ENCODE data around the gene SPP1. TPM values are rescaled to one million over a fixed set of nuclear protein-coding genes. Genes with fewer than 3 reads are reported as not detected.
"Not testable (repeated sequence)": the region's sequence is repeated elsewhere in the genome, so short reads cannot be mapped to it uniquely, and the experiment has no call there.

Gene SPP1
- total RNA-seq (2014; rRNA removed; shearing (Covaris generic)): 0.38 and 0.87 TPM in 2 replicates

DNA sequence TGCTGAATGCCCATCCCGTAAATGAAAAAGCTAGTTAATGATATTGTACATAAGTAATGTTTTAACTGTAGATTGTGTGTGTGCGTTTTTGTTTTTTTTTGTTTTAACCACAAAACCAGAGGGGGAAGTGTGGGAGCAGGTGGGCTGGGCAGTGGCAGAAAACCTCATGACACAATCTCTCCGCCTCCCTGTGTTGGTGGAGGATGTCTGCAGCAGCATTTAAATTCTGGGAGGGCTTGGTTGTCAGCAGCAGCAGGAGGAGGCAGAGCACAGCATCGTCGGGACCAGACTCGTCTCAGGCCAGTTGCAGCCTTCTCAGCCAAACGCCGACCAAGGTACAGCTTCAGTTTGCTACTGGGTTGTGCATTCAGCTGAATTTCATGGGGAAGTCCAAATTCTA, at the start of gene SPP1:
Gene SPP1, plus strand, starts transcription at position 249 of the 400 bp plus-strand sequence. CDS start 1,182 bp downstream, outside the sequence.
- Histone ChIP-seq H3K27ac (no peak within 1 kb of the TSS), H3K36me3 (no peaks in the 10 kb centered on the region), H3K4me3 (no peak within 1 kb of the TSS), H3K27me3 (0 out of 2 replicates have a peak, but pooled peaks cover 2% of the 10 kb centered on the region), H3K9me3 (replicated peaks) (no peaks in the 10 kb centered on the region), H3K4me1 (peaks cover 10% of the 10 kb centered on the region; the same call in 1 of the 2 replicates)
- peak; percentile 67 to 81 for DNase-seq

DNA sequence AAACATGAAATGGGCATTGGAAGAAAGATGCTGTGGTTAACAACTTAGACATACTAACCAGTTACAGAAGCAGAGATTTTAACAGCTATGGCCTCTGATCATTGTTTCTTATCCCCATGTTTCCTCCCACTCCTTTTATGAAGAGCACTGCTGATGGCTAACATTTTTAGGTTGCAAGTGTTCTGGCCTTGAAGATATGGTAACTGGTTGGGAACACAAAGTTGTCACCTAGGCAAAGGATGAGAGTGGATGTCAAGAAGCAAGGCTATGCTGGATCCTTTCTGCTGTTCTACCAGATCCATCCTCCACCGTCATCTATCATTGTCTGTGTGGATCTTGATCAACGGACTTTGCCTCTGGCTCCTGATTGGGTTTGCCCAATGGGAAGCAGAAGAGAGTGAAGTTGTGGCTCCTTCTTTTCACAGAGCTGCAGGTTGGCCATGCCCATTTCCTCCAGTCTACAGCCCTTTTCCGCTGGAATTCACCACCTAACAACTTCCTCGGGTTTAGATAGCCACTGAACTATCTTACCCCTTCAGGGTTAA, 48.9 kb upstream of the SPP1 start:
- H3K4me1 ChIP-seq: no peaks in the 10 kb centered on the region
- H3K27ac ChIP-seq: no peak overlapping the region
- no peak overlapping the region for H3K4me3 ChIP-seq

DNA sequence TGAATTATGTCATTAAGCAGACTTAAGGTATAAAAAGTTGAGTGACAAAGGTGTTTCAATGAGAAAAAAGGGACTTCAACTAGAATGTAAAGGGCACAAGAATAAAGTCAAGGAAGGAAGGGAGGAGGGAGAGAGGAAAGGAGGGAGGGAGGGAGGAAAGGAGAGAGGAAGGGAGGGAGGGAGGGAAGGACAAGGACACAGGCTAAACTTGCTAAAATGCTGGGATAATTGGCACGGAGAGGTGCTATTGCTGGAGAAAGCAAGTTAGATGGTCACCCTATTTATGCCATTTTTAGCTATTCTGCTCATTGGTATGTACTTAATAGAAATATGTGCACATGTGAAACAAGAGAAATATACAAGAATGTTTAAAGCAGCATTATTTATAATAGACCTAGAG, 44.9 kb upstream of the SPP1 start:
- Histone ChIP-seq H3K27ac (no peak overlapping the region), H3K27me3 (peaks cover 5% of the 10 kb centered on the region; the same call in 1 of the 2 replicates)

More for the DNA sequence above, 48.9 kb upstream of the SPP1 start:
- Histone ChIP-seq H3K36me3 (no peaks in the 10 kb centered on the region), H3K27me3 (peaks cover under 1% of the 10 kb centered on the region; the same call in 1 of the 2 replicates), H3K9me3 (replicated peaks) (no peaks in the 10 kb centered on the region)
- DNase-seq: no peak

DNA sequence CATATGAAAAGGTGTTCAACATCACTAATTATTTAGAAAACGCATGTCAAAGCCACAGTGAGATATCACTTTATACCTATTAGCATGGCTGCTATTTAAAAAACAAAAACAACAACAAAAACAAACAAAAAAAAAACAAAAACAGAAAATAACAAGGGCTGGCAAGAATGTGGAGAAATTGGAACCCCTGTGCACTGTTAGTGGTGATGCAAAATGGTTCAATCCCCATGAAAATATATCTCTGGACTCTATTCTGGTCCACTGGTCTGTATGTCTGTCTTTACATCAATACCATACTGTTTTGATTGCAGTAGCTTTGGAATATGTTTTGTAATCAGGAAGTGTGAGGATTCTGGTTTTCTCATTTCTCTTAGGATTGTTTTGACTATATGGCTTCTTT, 43.6 kb upstream of the SPP1 start:
- no peak overlapping the region for H3K27ac ChIP-seq
- H3K4me1 ChIP-seq: no peaks in the 10 kb centered on the region
- H3K27me3 ChIP-seq: peaks cover 5% of the 10 kb centered on the region; the same call in 1 of the 2 replicates
- no peaks in the 10 kb centered on the region for H3K9me3 ChIP-seq (replicated peaks)
- no peak overlapping the region for H3K4me3 ChIP-seq
- DNase-seq: no peak
- no peaks in the 10 kb centered on the region for H3K36me3 ChIP-seq

More for the DNA sequence above, 44.9 kb upstream of the SPP1 start:
- Histone ChIP-seq H3K4me3 (no peak overlapping the region), H3K36me3 (no peaks in the 10 kb centered on the region), H3K9me3 (replicated peaks) (no peaks in the 10 kb centered on the region), H3K4me1 (no peaks in the 10 kb centered on the region)
- no peak for DNase-seq

GRCh38 chr4:87932718-87933141, 42.8 kb upstream of the SPP1 start:
- Histone ChIP-seq H3K9me3 (replicated peaks) (no peaks in the 10 kb centered on the region), H3K4me3 (no peak overlapping the region), H3K4me1 (no peaks in the 10 kb centered on the region), H3K36me3 (no peaks in the 10 kb centered on the region), H3K27ac (no peak overlapping the region), H3K27me3 (peaks cover 5% of the 10 kb centered on the region; the same call in 1 of the 2 replicates)
- no peak for DNase-seq

DNA sequence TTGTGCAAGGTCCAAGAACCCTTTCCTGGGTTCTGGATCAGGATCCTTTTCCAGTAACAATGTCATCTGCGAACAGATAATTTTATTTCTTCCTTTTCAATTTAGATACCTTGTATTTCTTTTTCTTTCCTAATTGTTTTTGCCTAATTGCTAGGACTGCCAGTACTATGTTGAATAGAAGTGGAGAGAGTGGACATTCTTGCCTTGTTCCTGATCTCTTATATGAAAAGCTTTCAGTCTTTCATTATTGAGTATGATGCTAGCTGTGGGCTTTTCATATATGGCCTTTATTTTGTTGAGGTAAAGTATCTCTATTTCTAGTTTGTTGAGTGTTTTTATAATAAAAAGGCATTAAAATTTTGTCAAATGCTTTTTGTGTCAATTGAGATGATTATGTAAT, 42.2 kb upstream of the SPP1 start:
- Histone ChIP-seq H3K27me3 (peaks cover 5% of the 10 kb centered on the region; the same call in 1 of the 2 replicates), H3K4me3 (no peak overlapping the region), H3K4me1 (no peaks in the 10 kb centered on the region), H3K9me3 (replicated peaks) (no peaks in the 10 kb centered on the region), H3K27ac (no peak overlapping the region), H3K36me3 (no peaks in the 10 kb centered on the region)
- no peak for DNase-seq

GRCh38 chr4:87934157-87934704, 41.3 kb upstream of the SPP1 start:
- Histone ChIP-seq H3K4me1 (no peaks in the 10 kb centered on the region), H3K27ac (no peak overlapping the region), H3K9me3 (replicated peaks) (no peaks in the 10 kb centered on the region), H3K36me3 (no peaks in the 10 kb centered on the region), H3K4me3 (no peak overlapping the region), H3K27me3 (peaks cover 5% of the 10 kb centered on the region; the same call in 1 of the 2 replicates)
- DNase-seq: no peak

- peaks cover 5% of the 10 kb centered on the region; the same call in 1 of the 2 replicates for H3K27me3 ChIP-seq
- no peak overlapping the region for H3K27ac ChIP-seq
- no peaks in the 10 kb centered on the region for H3K9me3 ChIP-seq (replicated peaks)
- H3K36me3 ChIP-seq: no peaks in the 10 kb centered on the region
- H3K4me3 ChIP-seq: no peak overlapping the region
- no peak for DNase-seq
- no peaks in the 10 kb centered on the region for H3K4me1 ChIP-seq
Observed at GRCh38 chr4:87934973-87935372, 40.5 kb upstream of the SPP1 start.

DNA sequence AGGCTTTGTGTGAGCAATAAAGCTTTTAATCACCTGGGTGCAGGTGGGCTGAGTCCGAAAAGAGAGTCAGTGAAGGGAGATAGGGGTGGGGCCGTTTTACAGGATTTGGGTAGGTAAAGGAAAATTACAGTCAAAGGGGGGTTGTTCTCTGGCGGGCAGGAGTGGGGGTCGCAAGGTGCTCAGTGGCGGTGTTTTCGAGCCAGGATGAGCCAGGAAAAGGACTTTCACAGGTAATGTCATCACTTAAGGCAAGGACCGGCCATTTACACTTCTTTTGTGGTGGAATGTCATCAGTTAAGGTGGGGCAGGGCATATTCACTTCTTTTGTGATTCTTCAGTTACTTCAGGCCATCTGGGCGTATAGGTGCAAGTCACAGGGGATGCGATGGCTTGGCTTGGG, 39.6 kb upstream of the SPP1 start:
- not testable (repeated sequence) for DNase-seq; H3K4me3 ChIP-seq; H3K4me1 ChIP-seq; H3K27ac ChIP-seq; H3K36me3 ChIP-seq; H3K27me3 ChIP-seq; H3K9me3 ChIP-seq (replicated peaks)

DNA sequence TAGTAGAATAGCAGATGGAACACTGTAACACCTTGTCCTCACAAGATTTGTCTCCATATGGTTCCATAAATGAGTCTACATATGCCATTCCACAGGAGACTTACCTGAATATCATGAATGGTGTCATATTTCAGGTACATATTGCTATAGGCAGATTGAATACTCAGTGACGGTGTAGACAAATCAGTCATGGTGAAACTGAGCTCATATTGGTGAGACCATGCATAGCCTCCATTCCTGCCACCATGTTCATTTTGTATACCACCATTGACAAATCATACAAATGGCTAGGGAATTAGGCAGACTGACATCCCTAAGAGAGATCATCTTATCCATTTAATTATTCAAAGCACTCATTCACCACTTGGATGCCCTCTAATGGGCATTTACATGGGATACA, 38.0 kb upstream of the SPP1 start:
- Histone ChIP-seq H3K9me3 (replicated peaks) (no peaks in the 10 kb centered on the region), H3K4me1 (no peaks in the 10 kb centered on the region), H3K27me3 (peaks cover 5% of the 10 kb centered on the region; the same call in 1 of the 2 replicates), H3K36me3 (no peaks in the 10 kb centered on the region), H3K27ac (no peak overlapping the region), H3K4me3 (no peak overlapping the region)
- DNase-seq: no peak

DNA sequence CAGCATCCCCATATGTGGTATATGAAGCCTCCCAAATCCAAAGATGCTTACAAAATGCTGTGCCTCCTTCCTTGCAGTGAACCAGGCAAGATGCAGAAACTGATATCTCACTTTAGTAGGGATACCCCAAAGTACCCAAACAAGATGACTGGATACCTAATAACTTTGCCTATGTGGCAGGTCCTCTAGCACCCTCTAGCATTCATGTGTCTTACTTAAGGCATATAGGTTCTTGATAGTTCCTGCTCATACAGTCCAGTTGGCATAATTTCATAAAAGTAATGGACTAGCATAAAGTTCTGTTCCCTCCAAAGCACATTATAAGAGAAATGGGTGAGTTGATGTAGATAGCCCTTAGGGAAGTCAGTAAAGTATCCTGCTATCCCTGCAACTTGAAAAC, 36.8 kb upstream of the SPP1 start:
- no peak overlapping the region for H3K4me3 ChIP-seq
- H3K27me3 ChIP-seq: peaks cover 5% of the 10 kb centered on the region; the same call in 1 of the 2 replicates
- DNase-seq: no peak
- no peaks in the 10 kb centered on the region for H3K9me3 ChIP-seq (replicated peaks)
- no peaks in the 10 kb centered on the region for H3K36me3 ChIP-seq
- no peaks in the 10 kb centered on the region for H3K4me1 ChIP-seq
- no peak overlapping the region for H3K27ac ChIP-seq

- H3K27ac ChIP-seq: no peak overlapping the region
- H3K36me3 ChIP-seq: no peaks in the 10 kb centered on the region
- H3K4me3 ChIP-seq: no peak overlapping the region
- H3K9me3 ChIP-seq (replicated peaks): no peaks in the 10 kb centered on the region
- no peaks in the 10 kb centered on the region for H3K4me1 ChIP-seq
- H3K27me3 ChIP-seq: no peaks in the 10 kb centered on the region
- no peak for DNase-seq
Observed at GRCh38 chr4:87939978-87940690, 35.4 kb upstream of the SPP1 start.

GRCh38 chr4:87940809-87941208, 34.7 kb upstream of the SPP1 start:
- not testable (repeated sequence) for H3K4me1 ChIP-seq; H3K9me3 ChIP-seq (replicated peaks); H3K27ac ChIP-seq; H3K36me3 ChIP-seq; H3K4me3 ChIP-seq; H3K27me3 ChIP-seq; DNase-seq

GRCh38 chr4:87941537-87942392, 33.7 kb upstream of the SPP1 start:
- Histone ChIP-seq H3K36me3 (no peaks in the 10 kb centered on the region), H3K27me3 (no peaks in the 10 kb centered on the region), H3K27ac (no peak overlapping the region), H3K4me1 (no peaks in the 10 kb centered on the region), H3K4me3 (no peak overlapping the region), H3K9me3 (replicated peaks) (no peaks in the 10 kb centered on the region)
- DNase-seq: no peak
